CD4-positive, alpha-beta T cell (primary cell): ENCODE measurements around the gene SLC36A3. TPM values are rescaled to one million over a fixed set of nuclear protein-coding genes. Genes with fewer than 3 reads are reported as not detected.

Experiments used
- ATAC-seq: fragments of 200-7000 bp; cut with Tn5 transposase; one replicate; pipeline ENCODE4 v1.10.0; 2022; ENCODE audit warnings: mild to moderate bottlenecking; ENCODE audit not compliant: poor library complexity
- CTCF ChIA-PET: fragments of 350-600 bp; sonication (Branson Sonifier 250); formaldehyde crosslinking; loops from one replicate; lab custom pipeline; 2021; ENCODE audit warnings: antibody characterized with exemption, inconsistent platforms; lab: Charles Lee
- POLR2A ChIA-PET: fragments of 350-600 bp; sonication (Branson Sonifier 250); formaldehyde crosslinking; loops from one replicate; lab custom pipeline; 2021; ENCODE audit warnings: antibody characterized with exemption, inconsistent platforms; lab: Charles Lee
- DNase-seq, 14 experiments: peaks; one replicate each; pipeline ENCODE4 v3.0.0-alpha.2; 2013 to 2020; ENCODE audit warnings: mixed read lengths in 2 of 14
- H3K27ac ChIP-seq, 2 donors: one replicate each; pipeline versions ENCODE4 v1.5.1 to v1.7.0; 2013; ENCODE audit warnings: low read length in 2 of 2, low read depth in 1 of 2, mild to moderate bottlenecking in 1 of 2
- H3K27me3 ChIP-seq, 2 experiments: 1 replicate in 1 of 2; 2 replicates in 1 of 2; pipeline versions ENCODE4 v1.6.1 to v1.7.0; 2013; ENCODE audit warnings: low read length in 2 of 2, control low read depth in 1 of 2, mild to moderate bottlenecking in 1 of 2, moderate library complexity in 1 of 2; ENCODE audit not compliant: insufficient read depth in 2 of 2, control insufficient read depth in 1 of 2
- H3K36me3 ChIP-seq: one replicate; pipeline ENCODE4 v1.6.1; 2013; ENCODE audit warnings: low read length, control low read depth; ENCODE audit not compliant: insufficient read depth
- H3K4me1 ChIP-seq: one replicate; pipeline ENCODE4 v1.6.1; 2013; ENCODE audit warnings: low read length, control low read depth; ENCODE audit not compliant: insufficient read depth
- H3K4me3 ChIP-seq: one replicate; pipeline ENCODE4 v1.5.1; 2013; ENCODE audit warnings: mild to moderate bottlenecking, low read length, moderate library complexity
- H3K9me3 ChIP-seq, 2 experiments: 1 replicate in 1 of 2; 2 replicates in 1 of 2; pipeline versions ENCODE4 v1.6.1 to v1.7.0; 2013; ENCODE audit warnings: low read length in 2 of 2, mild to moderate bottlenecking in 2 of 2, control low read depth in 1 of 2, moderate library complexity in 1 of 2; ENCODE audit not compliant: control insufficient read depth in 1 of 2, insufficient read depth in 1 of 2
- H3K27ac Mint-ChIP-seq: one replicate; pipeline ENCODE4 v1.8.0; 2020; ENCODE audit warnings: mixed read lengths
- H3K27me3 Mint-ChIP-seq: one replicate; pipeline ENCODE4 v1.8.0; 2021; ENCODE audit warnings: mixed read lengths
- H3K36me3 Mint-ChIP-seq: one replicate; pipeline ENCODE4 v1.8.0; 2021; ENCODE audit warnings: low read depth, mixed read lengths
- H3K4me1 Mint-ChIP-seq: one replicate; pipeline ENCODE4 v1.8.0; 2021; ENCODE audit warnings: low read depth, mixed read lengths
- H3K4me3 Mint-ChIP-seq: one replicate; pipeline ENCODE4 v1.8.0; 2020; ENCODE audit warnings: mild to moderate bottlenecking, mixed read lengths
- H3K9me3 Mint-ChIP-seq: one replicate; pipeline ENCODE4 v1.8.0; 2020; ENCODE audit warnings: mixed read lengths
- intact Hi-C, 2 experiments: fragments of 100-400 bp; cut with DNase I in 1 of 2; cut with micrococcal nuclease in 1 of 2; formaldehyde crosslinking; loops; one replicate each; pipeline versions ENCODE4 v1.15.1 to v1.9.0; 2023 to 2025; cut with DNase I, micrococcal nuclease
- total RNA-seq, 174 experiments: library from RNA in 2 of 174; stranded (reverse) in 2 of 174; gene quantifications; one replicate each; pipeline ENCODE4 v1.2.3 and lab custom pipeline; 2021 to 2026
- TF ChIP-seq, protein P1 (sequence below): fragments of 200-600 bp; IDR thresholded peaks from one replicate; pipeline ENCODE4 v1.8.0; 2022; ENCODE audit warnings: antibody characterized with exemption, mild to moderate bottlenecking

SLC36A3 gene
- total RNA-seq, 2 experiments from 2014 or later, result not detected

DNA sequence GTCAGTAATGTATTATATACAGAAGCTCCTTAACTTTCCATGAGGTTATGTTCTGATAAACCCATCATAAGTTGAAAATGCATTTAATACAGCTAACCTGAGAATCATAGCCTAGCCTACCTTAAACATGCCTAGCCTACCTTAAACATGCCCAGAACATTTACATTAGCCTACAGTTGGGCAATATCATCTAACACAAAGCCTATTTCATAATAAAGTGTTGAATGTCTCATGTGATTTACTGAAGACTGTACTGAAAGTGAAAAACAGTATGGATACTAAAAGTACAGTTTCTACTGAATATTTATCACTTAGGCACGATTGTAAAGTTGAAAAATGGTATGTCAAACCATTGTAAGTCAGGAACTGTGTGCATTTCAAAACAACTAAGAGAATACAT is 49.0 kb downstream of the SLC36A3 start:
- Histone ChIP-seq H3K36me3 (no peaks in the 10 kb centered on the region), H3K27ac (no peak overlapping the region), H3K27me3 (no peaks in the 10 kb centered on the region), H3K9me3 (no peaks in the 10 kb centered on the region), H3K4me1 (peaks cover 42% of the 10 kb centered on the region), H3K4me3 (no peak overlapping the region)
- H3K4me3 Mint-ChIP-seq, result peak overlapping the region; percentile 88
- TF ChIP-seq, protein P1, sequence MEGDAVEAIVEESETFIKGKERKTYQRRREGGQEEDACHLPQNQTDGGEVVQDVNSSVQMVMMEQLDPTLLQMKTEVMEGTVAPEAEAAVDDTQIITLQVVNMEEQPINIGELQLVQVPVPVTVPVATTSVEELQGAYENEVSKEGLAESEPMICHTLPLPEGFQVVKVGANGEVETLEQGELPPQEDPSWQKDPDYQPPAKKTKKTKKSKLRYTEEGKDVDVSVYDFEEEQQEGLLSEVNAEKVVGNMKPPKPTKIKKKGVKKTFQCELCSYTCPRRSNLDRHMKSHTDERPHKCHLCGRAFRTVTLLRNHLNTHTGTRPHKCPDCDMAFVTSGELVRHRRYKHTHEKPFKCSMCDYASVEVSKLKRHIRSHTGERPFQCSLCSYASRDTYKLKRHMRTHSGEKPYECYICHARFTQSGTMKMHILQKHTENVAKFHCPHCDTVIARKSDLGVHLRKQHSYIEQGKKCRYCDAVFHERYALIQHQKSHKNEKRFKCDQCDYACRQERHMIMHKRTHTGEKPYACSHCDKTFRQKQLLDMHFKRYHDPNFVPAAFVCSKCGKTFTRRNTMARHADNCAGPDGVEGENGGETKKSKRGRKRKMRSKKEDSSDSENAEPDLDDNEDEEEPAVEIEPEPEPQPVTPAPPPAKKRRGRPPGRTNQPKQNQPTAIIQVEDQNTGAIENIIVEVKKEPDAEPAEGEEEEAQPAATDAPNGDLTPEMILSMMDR, result no peak
- POLR2A ChIA-PET, result no interaction called here
- DNase-seq (no peak), ATAC-seq (no peak)
- no peaks in the 10 kb centered on the region for H3K27me3 Mint-ChIP-seq
- no peaks in the 10 kb centered on the region for H3K9me3 Mint-ChIP-seq
- H3K4me1 Mint-ChIP-seq, result peaks cover 61% of the 10 kb centered on the region
- intact Hi-C loops, result loop anchor here (5.0 to 10.0 kb wide), 6 partner anchors 42 to 1700 kb away; partner anchors contain the start of genes ANXA6 (in 1 of the 2), ATOX1 (in 1 of the 2), CSNK1A1 (in 1 of the 2) and G3BP1 (in 1 of the 2)
- CTCF ChIA-PET, result interaction anchor here (2.6 kb wide), 1 partner anchor 129 kb away, joined by 12 read pairs; no protein-coding TSS in a partner anchor
- H3K36me3 Mint-ChIP-seq, result no peaks in the 10 kb centered on the region
- no peak overlapping the region for H3K27ac Mint-ChIP-seq

DNA sequence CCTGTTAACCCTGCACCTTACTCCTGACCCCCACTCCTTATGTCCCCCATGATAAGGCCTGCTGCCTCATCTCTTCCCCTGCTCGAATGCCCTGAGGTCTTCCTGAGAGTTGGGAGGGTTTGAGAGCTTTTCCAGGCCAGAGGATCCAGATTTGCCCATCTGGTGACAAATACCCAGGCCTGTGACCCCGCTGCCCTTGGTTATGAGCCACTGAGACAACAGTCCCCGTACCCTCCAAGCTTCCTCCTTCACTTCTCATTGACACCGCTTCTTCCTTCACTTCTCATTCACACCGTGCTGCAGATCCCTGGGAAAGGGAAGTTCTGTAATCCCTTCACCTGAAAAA is 50.0 kb downstream of the SLC36A3 start:
- Mint-ChIP-seq H3K36me3 (no peaks in the 10 kb centered on the region), H3K9me3 (no peaks in the 10 kb centered on the region), H3K4me3 (peak overlapping the region; percentile 88), H3K4me1 (peaks cover 61% of the 10 kb centered on the region), H3K27ac (peak overlapping the region; percentile 92), H3K27me3 (no peaks in the 10 kb centered on the region)
- Histone ChIP-seq H3K27ac (peak overlapping the region in 1 of 2 donors; percentile 17), H3K36me3 (no peaks in the 10 kb centered on the region), H3K4me1 (peaks cover 42% of the 10 kb centered on the region), H3K27me3 (no peaks in the 10 kb centered on the region), H3K9me3 (no peaks in the 10 kb centered on the region), H3K4me3 (peak overlapping the region; percentile 87)
- TF ChIP-seq, protein P1, result no peak
- ChIA-PET CTCF (interaction anchor here (2.6 kb wide), 1 partner anchor 128 kb away, joined by 12 read pairs; no protein-coding TSS in a partner anchor), POLR2A (interaction anchor here (1.2 to 3.5 kb wide), 8 partner anchors 31 to 518 kb away, joined by 3 to 41 read pairs (median 12); partner anchors contain the start of genes CCDC69 and G3BP1)
- intact Hi-C loops, result loop anchor here (2.0 to 10.0 kb wide), 8 partner anchors 41 to 1699 kb away; partner anchors contain the start of genes ANXA6 (in 1 of the 2), ATOX1 (in 1 of the 2), CSNK1A1 (in 1 of the 2) and G3BP1 (in 1 of the 2)
- ATAC-seq (no peak), DNase-seq (peak in 2 of 14 experiments; percentile 34 to 35)

DNA sequence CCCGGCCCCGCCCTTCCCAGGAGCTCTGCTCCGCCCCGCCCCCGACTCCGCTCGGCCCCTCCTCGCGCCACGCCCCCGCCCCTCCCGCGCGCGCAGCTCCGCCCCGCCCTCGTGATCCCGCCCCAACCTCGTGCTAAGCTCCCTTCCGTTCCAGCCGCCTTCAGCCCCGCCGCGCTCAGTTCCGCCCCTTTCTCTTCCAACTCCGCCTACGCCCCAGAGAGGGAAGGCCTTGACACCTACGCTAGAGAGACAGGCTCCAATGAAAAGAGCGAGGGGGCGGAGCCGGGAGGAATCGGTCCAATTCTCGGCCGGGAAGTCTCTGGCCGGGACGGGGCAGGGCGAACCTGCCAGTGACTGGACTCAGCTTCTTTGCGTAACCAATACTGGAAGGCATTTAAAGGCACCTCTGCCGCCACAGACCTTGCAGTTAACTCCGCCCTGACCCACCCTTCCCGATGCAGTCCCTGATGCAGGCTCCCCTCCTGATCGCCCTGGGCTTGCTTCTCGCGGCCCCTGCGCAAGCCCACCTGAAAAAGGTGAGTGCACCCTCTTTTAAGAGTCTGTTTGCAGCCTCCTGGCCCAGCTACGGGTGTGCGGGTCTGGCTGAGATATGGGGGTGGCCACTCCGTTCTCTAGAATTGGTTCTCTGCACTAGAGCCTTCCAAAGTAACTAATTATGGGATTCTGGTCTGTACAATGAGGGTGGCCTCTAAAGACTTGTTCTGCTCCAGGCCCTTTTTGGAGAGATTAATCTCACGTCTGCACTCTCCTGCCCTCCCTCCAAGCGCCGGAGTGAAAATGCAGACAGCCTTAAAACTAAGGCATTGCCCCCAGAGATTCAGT is 50.6 kb downstream of the SLC36A3 start, which contains the start of gene GM2A:
GM2A (plus strand) TSS at position 424 of the 843 bp plus-strand sequence; CDS start at position 456, 32 bp downstream.
- POLR2A ChIA-PET, result interaction anchor here (0.6 to 3.5 kb wide), 28 partner anchors 14 to 840 kb away, joined by 3 to 41 read pairs (median 5); partner anchors contain the start of genes ANXA6, CCDC69, CD74 and DCTN4
- H3K27ac Mint-ChIP-seq, result peak within 1 kb of the TSS; percentile 92
- Histone ChIP-seq H3K9me3 (no peaks in the 10 kb centered on the region), H3K36me3 (no peaks in the 10 kb centered on the region), H3K27me3 (no peaks in the 10 kb centered on the region), H3K27ac (peak within 1 kb of the TSS; percentile 51 to 68), H3K4me3 (peak within 1 kb of the TSS; percentile 87), H3K4me1 (peaks cover 42% of the 10 kb centered on the region)
- TF ChIP-seq, protein P1, result no peak
- DNase-seq, result peak; percentile 95 to 99 (median 97)
- peak; percentile 98 for ATAC-seq
- intact Hi-C loops, result loop anchor here (1.0 to 10.0 kb wide), 9 partner anchors 29 to 1698 kb away; partner anchors contain the start of genes ANXA6 (in 1 of the 2), ATOX1 (in 1 of the 2), CCDC69 (in 1 of the 2) and CSNK1A1 (in 1 of the 2)
- no peaks in the 10 kb centered on the region for H3K9me3 Mint-ChIP-seq
- H3K36me3 Mint-ChIP-seq, result no peaks in the 10 kb centered on the region
- peaks cover 61% of the 10 kb centered on the region for H3K4me1 Mint-ChIP-seq
- H3K27me3 Mint-ChIP-seq, result no peaks in the 10 kb centered on the region
- H3K4me3 Mint-ChIP-seq, result peak within 1 kb of the TSS; percentile 88
- CTCF ChIA-PET, result interaction anchor here (0.7 to 2.6 kb wide), 6 partner anchors 14 to 138 kb away, joined by 3 to 12 read pairs (median 3); no protein-coding TSS in a partner anchor
